Panc1 (cell line): ENCODE measurements around the gene IRF9.

ENCODE experiments used
- POLR2AphosphoS5 ChIP-seq: IDR thresholded peaks from 2 replicates; pipeline ENCODE4 v1.6.1; 2012; ENCODE audit warnings: mild to moderate bottlenecking, low read depth, low read length, moderate library complexity
- SIN3A ChIP-seq: IDR thresholded peaks from 2 replicates; pipeline ENCODE4 v1.6.1; 2012; ENCODE audit warnings: low read depth, mild to moderate bottlenecking, low read length, moderate library complexity, borderline replicate concordance; ENCODE audit not compliant: insufficient read depth
- TF ChIP-seq, protein P1 (sequence below): fragments of 450-650 bp; IDR thresholded peaks from 2 replicates; pipeline ENCODE4 v1.5.1; 2017; ENCODE audit warnings: mild to moderate bottlenecking
- TF ChIP-seq, protein P2 (sequence below), 2 experiments: IDR thresholded peaks; 2 replicates each; pipeline ENCODE4 v1.6.1; 2011 to 2012; ENCODE audit warnings: low read depth in 2 of 2, control low read depth in 1 of 2, low read length in 1 of 2, mild to moderate bottlenecking in 1 of 2, moderate library complexity in 1 of 2; ENCODE audit not compliant: insufficient read depth in 1 of 2

DNA sequence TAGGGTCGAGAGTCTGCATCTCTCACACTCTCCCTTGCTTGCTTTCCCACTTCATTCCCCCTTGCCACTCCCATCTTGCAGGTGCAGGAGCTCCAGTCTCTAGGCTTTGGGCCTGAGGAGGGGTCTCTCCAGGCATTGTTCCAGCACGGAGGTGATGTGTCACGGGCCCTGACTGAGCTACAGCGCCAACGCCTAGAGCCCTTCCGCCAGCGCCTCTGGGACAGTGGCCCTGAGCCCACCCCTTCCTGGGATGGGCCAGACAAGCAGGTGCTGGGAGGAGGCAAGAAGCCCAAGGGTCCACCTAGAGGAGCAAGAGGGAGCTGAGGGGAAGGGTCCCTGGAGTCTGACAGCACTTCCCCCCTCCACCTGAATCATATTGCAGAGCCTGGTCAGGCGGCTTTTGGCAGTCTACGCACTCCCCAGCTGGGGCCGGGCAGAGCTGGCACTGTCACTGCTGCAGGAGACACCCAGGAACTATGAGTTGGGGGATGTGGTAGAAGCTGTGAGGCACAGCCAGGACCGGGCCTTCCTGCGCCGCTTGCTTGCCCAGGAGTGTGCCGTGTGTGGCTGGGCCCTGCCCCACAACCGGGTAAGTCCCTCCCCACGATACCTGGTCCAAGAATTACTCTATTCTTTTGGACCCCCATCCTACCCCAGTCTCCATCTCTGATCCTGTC lies 9.5 kb upstream of the IRF9 start:
- TF ChIP-seq, protein P1, sequence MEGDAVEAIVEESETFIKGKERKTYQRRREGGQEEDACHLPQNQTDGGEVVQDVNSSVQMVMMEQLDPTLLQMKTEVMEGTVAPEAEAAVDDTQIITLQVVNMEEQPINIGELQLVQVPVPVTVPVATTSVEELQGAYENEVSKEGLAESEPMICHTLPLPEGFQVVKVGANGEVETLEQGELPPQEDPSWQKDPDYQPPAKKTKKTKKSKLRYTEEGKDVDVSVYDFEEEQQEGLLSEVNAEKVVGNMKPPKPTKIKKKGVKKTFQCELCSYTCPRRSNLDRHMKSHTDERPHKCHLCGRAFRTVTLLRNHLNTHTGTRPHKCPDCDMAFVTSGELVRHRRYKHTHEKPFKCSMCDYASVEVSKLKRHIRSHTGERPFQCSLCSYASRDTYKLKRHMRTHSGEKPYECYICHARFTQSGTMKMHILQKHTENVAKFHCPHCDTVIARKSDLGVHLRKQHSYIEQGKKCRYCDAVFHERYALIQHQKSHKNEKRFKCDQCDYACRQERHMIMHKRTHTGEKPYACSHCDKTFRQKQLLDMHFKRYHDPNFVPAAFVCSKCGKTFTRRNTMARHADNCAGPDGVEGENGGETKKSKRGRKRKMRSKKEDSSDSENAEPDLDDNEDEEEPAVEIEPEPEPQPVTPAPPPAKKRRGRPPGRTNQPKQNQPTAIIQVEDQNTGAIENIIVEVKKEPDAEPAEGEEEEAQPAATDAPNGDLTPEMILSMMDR = no peak
- no peak for TF ChIP-seq POLR2AphosphoS5
- TF ChIP-seq, protein P2, sequence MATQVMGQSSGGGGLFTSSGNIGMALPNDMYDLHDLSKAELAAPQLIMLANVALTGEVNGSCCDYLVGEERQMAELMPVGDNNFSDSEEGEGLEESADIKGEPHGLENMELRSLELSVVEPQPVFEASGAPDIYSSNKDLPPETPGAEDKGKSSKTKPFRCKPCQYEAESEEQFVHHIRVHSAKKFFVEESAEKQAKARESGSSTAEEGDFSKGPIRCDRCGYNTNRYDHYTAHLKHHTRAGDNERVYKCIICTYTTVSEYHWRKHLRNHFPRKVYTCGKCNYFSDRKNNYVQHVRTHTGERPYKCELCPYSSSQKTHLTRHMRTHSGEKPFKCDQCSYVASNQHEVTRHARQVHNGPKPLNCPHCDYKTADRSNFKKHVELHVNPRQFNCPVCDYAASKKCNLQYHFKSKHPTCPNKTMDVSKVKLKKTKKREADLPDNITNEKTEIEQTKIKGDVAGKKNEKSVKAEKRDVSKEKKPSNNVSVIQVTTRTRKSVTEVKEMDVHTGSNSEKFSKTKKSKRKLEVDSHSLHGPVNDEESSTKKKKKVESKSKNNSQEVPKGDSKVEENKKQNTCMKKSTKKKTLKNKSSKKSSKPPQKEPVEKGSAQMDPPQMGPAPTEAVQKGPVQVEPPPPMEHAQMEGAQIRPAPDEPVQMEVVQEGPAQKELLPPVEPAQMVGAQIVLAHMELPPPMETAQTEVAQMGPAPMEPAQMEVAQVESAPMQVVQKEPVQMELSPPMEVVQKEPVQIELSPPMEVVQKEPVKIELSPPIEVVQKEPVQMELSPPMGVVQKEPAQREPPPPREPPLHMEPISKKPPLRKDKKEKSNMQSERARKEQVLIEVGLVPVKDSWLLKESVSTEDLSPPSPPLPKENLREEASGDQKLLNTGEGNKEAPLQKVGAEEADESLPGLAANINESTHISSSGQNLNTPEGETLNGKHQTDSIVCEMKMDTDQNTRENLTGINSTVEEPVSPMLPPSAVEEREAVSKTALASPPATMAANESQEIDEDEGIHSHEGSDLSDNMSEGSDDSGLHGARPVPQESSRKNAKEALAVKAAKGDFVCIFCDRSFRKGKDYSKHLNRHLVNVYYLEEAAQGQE (IDR thresholded peaks at IDR 0.05; ENCODE audit: insufficient read depth in 1 of 2, low read depth in 2 of 2, low read length in 1 of 2) = no peak
- TF ChIP-seq SIN3A = no peak
